ENCODE measurements around the gene SLC24A5. TPM values are rescaled to one million over a fixed set of nuclear protein-coding genes. Genes with fewer than 3 reads are reported as not detected.

SLC24A5 gene
- total RNA-seq, 1 experiment from 2014 or later, result not detected

- Mint-ChIP-seq H3K36me3 (ENCODE audit: insufficient read depth, unreplicated experiment) (no peaks in the 10 kb centered on the region), H3K4me3 (ENCODE audit: low read depth, unreplicated experiment) (no peak overlapping the region), H3K27ac (ENCODE audit: unreplicated experiment) (no peak overlapping the region), H3K4me1 (ENCODE audit: low read depth, unreplicated experiment) (no peaks in the 10 kb centered on the region), H3K9me3 (ENCODE audit: low read depth, unreplicated experiment) (no peaks in the 10 kb centered on the region), H3K27me3 (ENCODE audit: unreplicated experiment) (peaks cover 16% of the 10 kb centered on the region)
- BruUV-seq (replicated peaks), result no TSS peak
- DNase-seq, result no peak
- CTCF ChIA-PET, result no interaction called here
- no peak for TF ChIP-seq CTCF (IDR thresholded peaks at IDR 0.05; ENCODE audit: unreplicated experiment)
- intact Hi-C loops (cut with micrococcal nuclease; ENCODE audit: unreplicated experiment), result loop anchor here (10.0 kb wide), 1 partner anchor 236 kb away; no protein-coding TSS in a partner anchor
These were observed 1.5 kb upstream of the SLC24A5 start for GRCh38 chr15:48119277-48119676.

- no peak overlapping the region for H3K4me3 Mint-ChIP-seq (ENCODE audit: low read depth, unreplicated experiment)
- CTCF ChIA-PET, result no interaction called here
- BruUV-seq (replicated peaks), result no TSS peak
- TF ChIP-seq CTCF (IDR thresholded peaks at IDR 0.05; ENCODE audit: unreplicated experiment), result no peak
- no peak overlapping the region for H3K27ac Mint-ChIP-seq (ENCODE audit: unreplicated experiment)
- no peaks in the 10 kb centered on the region for H3K4me1 Mint-ChIP-seq (ENCODE audit: low read depth, unreplicated experiment)
- no peak for DNase-seq
- H3K9me3 Mint-ChIP-seq (ENCODE audit: low read depth, unreplicated experiment), result no peaks in the 10 kb centered on the region
- intact Hi-C loops (cut with micrococcal nuclease; ENCODE audit: unreplicated experiment), result no loop called here
- no peaks in the 10 kb centered on the region for H3K36me3 Mint-ChIP-seq (ENCODE audit: insufficient read depth, unreplicated experiment)
- peaks cover 22% of the 10 kb centered on the region for H3K27me3 Mint-ChIP-seq (ENCODE audit: unreplicated experiment)
These were observed 1.1 kb downstream of the SLC24A5 start for GRCh38 chr15:48121849-48122248.

- intact Hi-C loops (cut with micrococcal nuclease; ENCODE audit: unreplicated experiment), result no loop called here
- Mint-ChIP-seq H3K4me1 (ENCODE audit: low read depth, unreplicated experiment) (no peaks in the 10 kb centered on the region), H3K36me3 (ENCODE audit: insufficient read depth, unreplicated experiment) (no peaks in the 10 kb centered on the region), H3K9me3 (ENCODE audit: low read depth, unreplicated experiment) (no peaks in the 10 kb centered on the region), H3K27me3 (ENCODE audit: unreplicated experiment) (peaks cover 8% of the 10 kb centered on the region), H3K4me3 (ENCODE audit: low read depth, unreplicated experiment) (no peak overlapping the region), H3K27ac (ENCODE audit: unreplicated experiment) (no peak overlapping the region)
- DNase-seq, result no peak
- TF ChIP-seq CTCF (IDR thresholded peaks at IDR 0.05; ENCODE audit: unreplicated experiment), result no peak
- CTCF ChIA-PET, result no interaction called here
- BruUV-seq (replicated peaks), result no TSS peak
These were observed 6.0 kb downstream of the SLC24A5 start for GRCh38 chr15:48126667-48127355.

GRCh38 chr15:48131324-48131723, 10.5 kb downstream of the SLC24A5 start:
- no peaks in the 10 kb centered on the region for H3K4me1 Mint-ChIP-seq (ENCODE audit: low read depth, unreplicated experiment)

More at GRCh38 chr15:48131324-48131723, 10.5 kb downstream of the SLC24A5 start:
- Mint-ChIP-seq H3K4me3 (ENCODE audit: low read depth, unreplicated experiment) (no peak overlapping the region), H3K27me3 (ENCODE audit: unreplicated experiment) (peaks cover 7% of the 10 kb centered on the region), H3K27ac (ENCODE audit: unreplicated experiment) (no peak overlapping the region), H3K9me3 (ENCODE audit: low read depth, unreplicated experiment) (no peaks in the 10 kb centered on the region), H3K36me3 (ENCODE audit: insufficient read depth, unreplicated experiment) (no peaks in the 10 kb centered on the region)
- no peak for TF ChIP-seq CTCF (IDR thresholded peaks at IDR 0.05; ENCODE audit: unreplicated experiment)
- CTCF ChIA-PET, result no interaction called here
- no peak for DNase-seq
- no TSS peak for BruUV-seq (replicated peaks)
- intact Hi-C loops (cut with micrococcal nuclease; ENCODE audit: unreplicated experiment), result no loop called here
